GM18907 (cell line): ENCODE measurements around the gene CAPN9.
"Not testable (repeated sequence)": the region's sequence is repeated elsewhere in the genome, so short reads cannot be mapped to it uniquely, and the experiment has no call there.

Source experiments
- ATAC-seq: cut with Tn5 transposase; IDR thresholded peaks from one replicate; pipeline ENCODE4 v1.9.1; 2021; ENCODE audit warnings: mild to moderate bottlenecking, moderate library complexity; ENCODE audit not compliant: unreplicated experiment

The CAPN9 gene

GRCh38 chr1:230767859-230768612 lies 20.8 kb downstream of the CAPN9 start:
- ATAC-seq = not testable (repeated sequence)

- no peak for ATAC-seq
Measured at GRCh38 chr1:230768903-230769570, 21.8 kb downstream of the CAPN9 start.

GRCh38 chr1:230770317-230770716 lies 23.1 kb downstream of the CAPN9 start:
- ATAC-seq = no peak

GRCh38 chr1:230771773-230772354 lies 24.7 kb downstream of the CAPN9 start:
- no peak for ATAC-seq

GRCh38 chr1:230772457-230773395 lies 25.5 kb downstream of the CAPN9 start:
- no peak for ATAC-seq

- ATAC-seq = no peak
Measured at GRCh38 chr1:230773396-230774033, 26.3 kb downstream of the CAPN9 start.

- no peak for ATAC-seq
Measured at GRCh38 chr1:230778916-230779590, 31.9 kb downstream of the CAPN9 start.

- ATAC-seq = no peak
Measured at GRCh38 chr1:230781131-230781530, 33.9 kb downstream of the CAPN9 start.

GRCh38 chr1:230781594-230781993 lies 34.4 kb downstream of the CAPN9 start:
- no peak for ATAC-seq

GRCh38 chr1:230784163-230784562 lies 37.0 kb downstream of the CAPN9 start:
- no peak for ATAC-seq

GRCh38 chr1:230785636-230786384 lies 38.6 kb downstream of the CAPN9 start:
- no peak for ATAC-seq

GRCh38 chr1:230786385-230786753 lies 39.2 kb downstream of the CAPN9 start:
- no peak for ATAC-seq

GRCh38 chr1:230787471-230787870 lies 40.3 kb downstream of the CAPN9 start:
- ATAC-seq = no peak

- ATAC-seq = no peak
Measured at GRCh38 chr1:230788561-230789275, 41.5 kb downstream of the CAPN9 start.

- ATAC-seq = no peak
Measured at GRCh38 chr1:230790026-230790425, 42.8 kb downstream of the CAPN9 start.

- no peak for ATAC-seq
Measured at GRCh38 chr1:230791986-230792564, 44.9 kb downstream of the CAPN9 start.

GRCh38 chr1:230792691-230793462 lies 45.7 kb downstream of the CAPN9 start:
- no peak for ATAC-seq

GRCh38 chr1:230793463-230793745 lies 46.2 kb downstream of the CAPN9 start:
- ATAC-seq = no peak
